ENCODE measurements around the gene TLR4.

Gene TLR4

DNA sequence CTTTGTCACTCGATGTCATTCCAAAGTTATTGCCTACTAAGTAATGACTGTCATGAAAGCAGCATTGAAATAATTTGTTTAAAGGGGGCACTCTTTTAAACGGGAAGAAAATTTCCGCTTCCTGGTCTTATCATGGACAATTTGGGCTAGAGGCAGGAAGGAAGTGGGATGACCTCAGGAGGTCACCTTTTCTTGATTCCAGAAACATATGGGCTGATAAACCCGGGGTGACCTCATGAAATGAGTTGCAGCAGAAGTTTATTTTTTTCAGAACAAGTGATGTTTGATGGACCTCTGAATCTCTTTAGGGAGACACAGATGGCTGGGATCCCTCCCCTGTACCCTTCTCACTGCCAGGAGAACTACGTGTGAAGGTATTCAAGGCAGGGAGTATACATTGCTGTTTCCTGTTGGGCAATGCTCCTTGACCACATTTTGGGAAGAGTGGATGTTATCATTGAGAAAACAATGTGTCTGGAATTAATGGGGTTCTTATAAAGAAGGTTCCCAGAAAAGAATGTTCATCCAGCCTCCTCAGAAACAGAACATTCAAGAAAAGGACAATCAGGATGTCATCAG lies 11.3 kb downstream of the TLR4 start:
- no peak for DNase-seq (ENCODE audit: low read depth)

GRCh38 chr9:117718085-117718484 lies 13.9 kb downstream of the TLR4 start:
- DNase-seq (ENCODE audit: low read depth) = no peak

- DNase-seq (ENCODE audit: low read depth) = no peak
Measured at GRCh38 chr9:117718701-117719100, 14.5 kb downstream of the TLR4 start.

DNA sequence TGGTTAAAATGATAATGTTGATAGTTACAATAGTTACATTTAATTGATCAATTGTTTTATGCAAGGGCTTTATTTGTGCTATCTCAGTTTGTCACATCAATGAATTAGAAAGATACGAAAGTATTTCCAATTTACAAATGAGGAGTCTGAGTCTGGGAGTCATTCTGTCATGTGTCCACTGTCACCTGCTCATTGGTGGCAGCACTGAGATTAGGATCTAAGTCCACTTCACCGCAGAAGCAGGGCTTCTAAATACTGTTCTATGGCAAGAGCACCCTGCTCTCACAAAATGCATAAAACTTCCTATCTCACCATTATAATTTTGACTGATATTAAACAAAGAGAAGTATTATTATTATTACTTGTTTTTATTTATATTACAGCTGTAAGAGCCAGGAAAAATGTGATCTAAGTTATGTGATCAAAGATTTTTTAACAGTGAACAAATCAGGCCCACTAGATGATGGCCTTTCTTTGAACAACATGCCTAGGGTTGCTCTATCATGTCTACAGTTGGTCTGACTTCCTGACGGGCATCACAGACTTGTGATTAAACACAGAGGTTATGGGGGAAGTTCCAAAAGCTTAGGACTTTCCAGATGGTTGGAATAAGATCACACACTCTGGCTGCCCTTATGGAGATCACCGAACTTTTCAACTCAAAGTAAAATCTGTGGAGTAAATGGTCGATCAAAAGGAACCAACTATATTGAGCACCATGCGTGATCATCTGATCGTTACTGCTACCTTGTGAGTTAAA lies 15.1 kb downstream of the TLR4 start:
- DNase-seq (ENCODE audit: low read depth) = no peak

DNA sequence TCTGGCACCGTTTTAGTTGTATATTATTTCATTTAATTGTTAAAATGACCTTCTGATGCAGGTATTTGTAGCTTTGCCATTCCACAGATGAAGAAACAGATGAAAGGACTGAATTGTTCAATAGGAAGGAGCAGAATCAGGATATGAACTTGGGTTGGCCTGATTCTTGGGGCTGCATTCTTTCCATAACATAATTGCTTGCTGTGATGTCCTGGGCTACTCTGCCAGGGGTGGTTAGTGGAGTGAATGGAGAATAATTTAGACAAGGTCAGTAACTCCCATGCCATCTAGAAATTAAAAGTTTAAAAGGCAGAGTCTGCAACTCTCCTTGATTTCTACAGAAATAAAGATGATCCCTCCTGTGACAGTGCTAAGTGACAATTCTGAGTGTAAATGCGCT lies 15.9 kb downstream of the TLR4 start:
- DNase-seq (ENCODE audit: low read depth) = no peak

DNA sequence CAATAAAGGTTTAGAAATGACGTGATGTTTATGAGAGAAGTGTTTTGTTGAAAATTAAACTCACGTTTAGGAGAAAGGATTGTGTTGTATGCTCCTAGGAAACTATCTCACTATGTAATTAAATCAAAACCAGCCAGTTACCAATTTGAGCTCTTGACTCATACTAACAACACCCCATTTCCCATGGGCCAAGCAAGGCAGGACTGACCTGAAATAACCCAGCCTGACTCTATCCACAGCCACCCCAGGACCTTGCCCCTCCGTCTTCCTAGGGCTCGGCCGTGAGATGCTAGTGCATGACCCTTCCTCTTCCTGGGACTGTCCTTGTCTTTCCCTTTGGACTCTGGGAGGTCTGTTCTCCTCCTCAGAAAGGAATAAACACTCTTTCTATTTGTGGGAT lies 16.4 kb downstream of the TLR4 start:
- DNase-seq (ENCODE audit: low read depth) = no peak

DNA sequence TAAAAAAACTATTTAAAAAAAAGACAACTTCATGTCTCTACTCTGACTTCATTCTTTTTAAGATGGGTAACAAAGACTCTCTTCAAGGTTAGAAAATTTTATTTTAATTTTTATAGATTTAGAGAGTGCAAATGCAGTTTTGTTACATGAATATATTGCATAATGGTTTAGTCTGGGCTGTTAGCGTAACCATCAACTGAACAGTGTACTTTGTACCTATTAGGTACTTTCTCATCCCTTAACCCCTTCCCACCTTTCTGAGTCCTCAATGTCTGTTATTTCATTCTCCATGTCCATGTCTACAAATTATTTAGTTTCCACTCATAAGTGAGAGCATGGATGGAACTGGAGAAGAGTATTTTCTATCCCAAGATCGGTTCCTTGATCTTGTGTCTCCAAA lies 16.8 kb downstream of the TLR4 start:
- DNase-seq (ENCODE audit: low read depth) = no peak

- DNase-seq (ENCODE audit: low read depth) = no peak
Measured at GRCh38 chr9:117722108-117722761, 18.0 kb downstream of the TLR4 start.

GRCh38 chr9:117723986-117724625 lies 19.9 kb downstream of the TLR4 start:
- no peak for DNase-seq (ENCODE audit: low read depth)

- no peak for DNase-seq (ENCODE audit: low read depth)
Measured at GRCh38 chr9:117725426-117725887, 21.3 kb downstream of the TLR4 start.

DNA sequence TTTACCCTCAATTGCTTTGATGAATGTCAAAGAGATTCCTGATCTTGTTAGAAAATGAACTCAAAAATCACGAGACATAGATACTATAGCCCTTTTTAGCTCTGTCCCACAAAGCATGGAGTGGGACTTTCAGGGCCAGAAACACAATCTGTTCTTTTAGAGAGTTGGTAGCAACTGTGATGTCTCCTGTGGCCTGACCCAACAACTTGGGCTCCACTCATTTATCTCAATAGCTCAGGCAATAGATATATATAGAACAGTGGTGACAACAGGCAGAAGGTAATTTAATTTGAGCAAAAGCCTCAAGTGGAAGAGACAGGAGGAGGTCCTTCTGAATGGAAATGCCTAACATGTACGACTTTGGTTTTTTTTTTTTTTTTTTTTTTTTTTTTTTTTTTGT lies 25.2 kb downstream of the TLR4 start:
- DNase-seq (ENCODE audit: low read depth) = no peak

DNA sequence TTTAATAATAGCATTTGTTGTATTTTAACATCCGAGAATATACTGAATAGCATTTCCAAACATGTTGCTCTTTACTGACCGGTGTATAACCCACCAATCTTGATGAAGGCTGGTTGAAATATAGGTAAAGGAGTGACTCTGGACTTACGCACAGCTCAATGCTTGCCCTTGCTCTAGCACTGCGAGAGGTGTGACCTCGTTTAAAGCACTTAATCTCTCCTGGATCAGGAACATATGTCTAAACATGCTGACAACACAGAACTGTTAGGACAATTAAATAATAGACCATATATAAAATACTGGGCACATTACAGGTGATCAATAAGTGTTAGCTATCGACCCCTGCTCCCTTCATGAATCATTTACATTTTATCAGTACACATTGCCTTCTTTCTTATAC lies 28.3 kb downstream of the TLR4 start:
- DNase-seq (ENCODE audit: low read depth) = no peak

GRCh38 chr9:117733465-117733864 lies 29.3 kb downstream of the TLR4 start:
- DNase-seq (ENCODE audit: low read depth) = no peak

DNA sequence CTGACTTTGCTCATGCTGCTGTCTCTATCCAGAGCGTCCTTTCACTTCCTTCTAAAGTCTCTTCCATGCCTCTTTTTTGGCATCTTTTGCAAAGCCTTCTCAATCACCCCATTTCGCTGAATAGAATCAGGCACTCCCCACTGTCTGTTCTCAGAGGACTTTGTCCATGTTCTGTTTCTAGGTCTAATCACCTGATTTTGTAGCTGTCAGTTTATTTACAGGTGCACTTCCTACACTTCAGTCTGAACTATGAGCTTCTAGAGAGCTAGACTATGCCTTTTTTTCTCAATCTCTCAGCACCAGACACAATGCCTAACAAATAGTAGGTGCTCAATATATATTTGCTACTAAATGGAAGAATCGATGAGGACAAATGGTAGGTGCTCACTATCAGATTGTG lies 29.9 kb downstream of the TLR4 start:
- DNase-seq (ENCODE audit: low read depth) = no peak

DNA sequence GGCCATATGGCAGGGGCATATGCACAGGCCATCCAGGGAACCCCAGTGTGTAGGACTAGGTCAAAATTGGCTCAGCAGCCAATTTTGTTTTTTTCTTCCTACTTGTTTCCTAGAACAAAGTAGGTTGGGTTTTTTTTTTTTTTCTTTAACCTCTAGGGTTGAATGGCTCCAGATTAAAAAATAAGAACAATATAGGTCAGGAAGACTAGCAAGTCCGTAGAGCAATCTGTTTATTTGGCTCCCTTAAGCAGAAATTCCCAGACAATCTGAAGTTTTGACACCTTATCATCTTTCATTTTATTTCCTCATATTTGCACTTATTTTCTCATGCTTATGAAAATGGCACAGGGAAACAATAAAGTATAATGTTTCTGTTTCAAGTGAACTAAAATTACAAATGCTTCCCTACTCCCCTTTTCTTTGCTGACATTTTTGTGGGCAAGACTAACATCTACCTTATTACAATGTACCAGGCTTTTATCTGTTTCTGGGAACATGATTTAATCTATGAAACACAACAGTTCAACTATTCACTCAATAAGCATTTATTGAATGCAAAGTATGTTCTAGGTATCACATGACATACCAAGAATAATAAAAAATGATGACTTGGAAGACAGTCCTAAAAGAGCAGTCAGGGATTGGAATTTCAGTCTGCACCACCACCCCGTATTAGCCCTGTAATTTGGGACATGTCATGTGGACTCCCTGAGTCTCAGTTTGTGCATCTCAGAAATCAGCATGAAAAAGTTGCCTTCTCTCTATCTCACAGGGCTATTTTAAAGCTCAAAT lies 30.5 kb downstream of the TLR4 start:
- DNase-seq (ENCODE audit: low read depth) = no peak

- DNase-seq (ENCODE audit: low read depth) = no peak
Measured at GRCh38 chr9:117737721-117738226, 33.6 kb downstream of the TLR4 start.

DNA sequence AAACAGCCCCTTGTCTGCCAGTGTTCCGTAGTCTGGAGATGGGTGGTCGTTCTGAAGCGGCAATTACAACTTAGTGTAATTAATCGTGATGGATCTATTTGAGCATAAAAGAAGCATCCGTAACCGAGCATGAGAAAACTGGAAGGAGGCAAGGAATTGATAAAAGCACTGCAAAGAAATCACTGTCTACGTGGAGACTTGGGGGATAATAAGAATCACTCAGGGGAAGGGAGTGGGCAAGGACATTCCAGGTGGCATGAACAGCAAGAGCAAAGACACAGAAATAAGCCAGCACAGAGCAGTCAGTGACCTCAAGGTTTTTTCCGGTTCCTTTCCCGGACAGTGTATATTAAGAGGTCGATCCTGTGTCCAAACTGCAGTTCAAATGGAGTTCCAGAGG lies 35.0 kb downstream of the TLR4 start:
- DNase-seq (ENCODE audit: low read depth) = no peak

- DNase-seq (ENCODE audit: low read depth) = no peak
Measured at GRCh38 chr9:117739624-117740347, 35.6 kb downstream of the TLR4 start.

DNA sequence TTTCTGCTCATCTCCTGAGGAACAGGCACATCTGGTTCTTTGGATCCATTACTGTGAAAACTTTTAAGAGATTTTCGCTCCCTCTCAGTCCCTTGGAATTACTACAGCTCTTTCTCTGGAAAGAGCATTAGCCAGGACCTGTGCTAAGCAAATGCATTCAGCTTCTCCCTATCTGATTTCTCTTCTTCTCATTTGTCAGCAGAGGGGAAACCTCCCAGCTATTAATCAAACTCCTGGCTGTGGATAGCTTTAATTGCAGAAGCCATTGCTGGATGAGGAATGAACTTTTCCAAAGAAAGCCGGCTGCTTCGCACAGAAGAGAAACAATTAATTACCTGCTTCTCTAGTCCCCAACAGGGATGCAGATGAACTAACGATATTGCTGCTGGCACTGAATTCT lies 37.9 kb downstream of the TLR4 start:
- no peak for DNase-seq (ENCODE audit: low read depth)

DNA sequence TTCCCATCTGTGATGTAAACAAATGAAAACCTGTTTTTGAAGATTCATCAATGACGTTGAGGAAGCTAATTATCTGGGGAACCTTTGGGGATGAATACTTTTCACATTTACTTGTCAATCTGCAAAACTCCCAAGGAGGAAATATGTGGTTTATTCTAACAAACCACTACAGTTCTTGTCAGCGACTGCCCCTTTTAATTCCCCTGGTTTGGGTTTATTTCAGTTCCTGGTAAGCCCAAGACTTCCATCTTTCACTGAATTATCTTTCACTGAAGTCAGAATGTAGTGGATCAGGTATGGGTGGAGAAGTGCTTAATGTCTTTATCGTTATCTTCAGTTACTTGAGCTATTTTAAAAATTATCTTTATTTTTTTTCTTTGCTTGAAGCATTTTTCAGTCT lies 40.2 kb downstream of the TLR4 start:
- DNase-seq (ENCODE audit: low read depth) = no peak

DNA sequence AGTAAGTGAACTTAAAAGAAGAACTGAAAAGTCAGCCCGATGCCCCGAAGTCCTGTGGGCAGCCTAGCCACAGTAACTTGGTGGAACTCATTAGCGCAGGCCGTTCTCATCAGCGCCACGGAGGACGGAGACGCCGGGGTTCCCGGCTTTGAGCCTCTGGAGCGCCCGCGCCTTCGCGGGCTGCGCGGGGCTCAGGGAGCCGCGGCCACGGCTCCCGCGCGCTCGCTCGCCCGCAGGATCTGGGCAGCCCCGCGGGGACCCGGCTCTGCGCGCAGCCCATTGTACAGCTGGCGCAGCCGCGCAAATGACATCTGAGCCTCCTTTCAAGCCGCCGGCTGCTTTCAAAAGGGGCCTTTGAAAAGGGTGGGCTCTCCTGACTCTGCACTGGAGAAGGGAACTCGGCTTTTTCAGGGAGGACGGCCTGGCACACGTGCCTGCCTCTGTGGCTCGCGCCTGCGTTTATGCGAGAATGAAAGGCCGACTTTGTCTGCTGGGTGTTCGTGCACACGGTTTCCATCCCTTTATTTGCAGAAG lies 40.7 kb downstream of the TLR4 start:
- no peak for DNase-seq (ENCODE audit: low read depth)

All from stimulated activated CD8-positive, alpha-beta memory T cell treated with anti-CD3 and anti-CD28 coated beads, Interleukin-7, amount 100 ng/mL, for 24 hours (primary cell).